Keratinocyte (primary cell): ENCODE results near the gene TMEM88. TPM values are rescaled to one million over a fixed set of nuclear protein-coding genes. Genes with fewer than 3 reads are reported as not detected.

ENCODE experiments used
- DNase-seq: peaks from one replicate; pipeline ENCODE4 v3.0.0-alpha.2; 2011; ENCODE audit warnings: low read depth, missing footprints, low spot score
- FAIRE-seq: peaks from 2 replicates; lab custom pipeline; 2011; peaks lifted over from hg19 to GRCh38; lab: Jason Lieb, UNC
- H2AFZ ChIP-seq: 2 replicates; pipeline ENCODE4 v1.6.0; 2012; ENCODE audit warnings: low read length, control low read depth, inconsistent platforms; ENCODE audit not compliant: control insufficient read depth
- H3K27ac ChIP-seq: 2 replicates; pipeline ENCODE4 v1.5.1; 2011; ENCODE audit warnings: low read length; ENCODE audit not compliant: control insufficient read depth, insufficient read depth
- H3K27me3 ChIP-seq: 3 replicates; pipeline ENCODE4 v1.6.0; 2011; ENCODE audit warnings: low read length; ENCODE audit not compliant: control insufficient read depth, insufficient read depth; ENCODE audit errors: extremely low read depth
- H3K36me3 ChIP-seq, 2 experiments: 2 replicates in 1 of 2; 3 replicates in 1 of 2; pipeline ENCODE4 v1.5.1; 2011; ENCODE audit warnings: low read length in 2 of 2, mild to moderate bottlenecking in 1 of 2; ENCODE audit not compliant: control insufficient read depth in 2 of 2, insufficient read depth in 2 of 2; ENCODE audit errors: extremely low read depth in 1 of 2
- H3K4me1 ChIP-seq: 3 replicates; pipeline ENCODE4 v1.5.1; 2011; ENCODE audit warnings: low read length; ENCODE audit not compliant: control insufficient read depth, insufficient read depth; ENCODE audit errors: extremely low read depth
- H3K4me2 ChIP-seq: 3 replicates; pipeline ENCODE4 v1.6.0; 2011; ENCODE audit warnings: low read depth, low read length; ENCODE audit not compliant: control insufficient read depth, insufficient read depth; ENCODE audit errors: extremely low read depth
- H3K4me3 ChIP-seq, 3 experiments: fragments of 200-600 bp in 1 of 3; sonication (generic) in 1 of 3; 2 replicates in 2 of 3; 3 replicates in 1 of 3; pipeline ENCODE4 v1.5.1; 2011 to 2016; ENCODE audit warnings: low read length in 3 of 3, mild to moderate bottlenecking in 3 of 3, control low read depth in 2 of 3, inconsistent platforms in 1 of 3, low read depth in 1 of 3, mixed read lengths in 1 of 3, mixed run types in 1 of 3, moderate library complexity in 1 of 3; ENCODE audit not compliant: control insufficient read depth in 2 of 3, insufficient read depth in 2 of 3; ENCODE audit errors: extremely low read depth in 1 of 3
- H3K79me2 ChIP-seq: 2 replicates; pipeline ENCODE4 v1.6.0; 2012; ENCODE audit warnings: low read length; ENCODE audit not compliant: control insufficient read depth, insufficient read depth
- H3K9ac ChIP-seq: 3 replicates; pipeline ENCODE4 v1.6.0; 2011; ENCODE audit warnings: low read length; ENCODE audit not compliant: control insufficient read depth, insufficient read depth; ENCODE audit errors: extremely low read depth
- H3K9me1 ChIP-seq: 3 replicates; pipeline ENCODE4 v1.6.0; 2011; ENCODE audit warnings: low read length; ENCODE audit not compliant: control insufficient read depth, insufficient read depth; ENCODE audit errors: extremely low read depth
- H3K9me3 ChIP-seq: 2 replicates; pipeline ENCODE4 v1.5.1; 2012; ENCODE audit warnings: low read depth, low read length; ENCODE audit not compliant: control insufficient read depth
- H4K20me1 ChIP-seq: 3 replicates; pipeline ENCODE4 v1.6.0; 2011; ENCODE audit warnings: low read length; ENCODE audit not compliant: control insufficient read depth, insufficient read depth; ENCODE audit errors: extremely low read depth
- CTCF ChIP-seq, 3 experiments: IDR thresholded peaks in 1 of 3; conservative IDR thresholded peaks in 1 of 3; optimal IDR thresholded peaks in 1 of 3; 2 replicates in 2 of 3; 3 replicates in 1 of 3; pipeline versions ENCODE3 to v1.5.1; 2011; ENCODE audit warnings: low read length in 3 of 3, mild to moderate bottlenecking in 3 of 3, moderate library complexity in 2 of 3, control low read depth in 1 of 3, inconsistent platforms in 1 of 3; ENCODE audit not compliant: insufficient read depth in 2 of 3; ENCODE audit errors: extremely low read depth in 1 of 3
- EZH2 ChIP-seq: IDR thresholded peaks from one replicate; pipeline ENCODE4 v1.6.1; 2012; ENCODE audit warnings: inconsistent platforms, mild to moderate bottlenecking, low read length, moderate library complexity
- dilution Hi-C: fragments of 300-500 bp; cut with MboI; formaldehyde crosslinking; loops from one replicate; pipeline ENCODE4 v1.7.0; 2020; ENCODE audit warnings: low sequenced_read_pairs; ENCODE audit not compliant: extremely low pct_ligation_motif_present
- polyA plus RNA-seq, 5 experiments: library from polyadenylated mRNA; depleted of rRNA in 3 of 5; stranded (reverse) in 3 of 5; stranded (forward) in 1 of 5; unstranded in 1 of 5; fragments of >200 nt; gene quantifications; 1 replicate in 1 of 5; 2 replicates in 3 of 5; 3 replicates in 1 of 5; pipeline versions ENCODE4 v1.2.1 to v1.2.3, GENCODE V29; 2011 to 2012; ENCODE audit warnings: missing spikeins in 2 of 5, low read depth in 1 of 5, low replicate concordance in 1 of 5

TMEM88 gene
- polyA plus RNA-seq, 1 donor (not counting 4 experiments of a cell fraction or from before 2014, with no cell fraction given), result 0.45 TPM

DNA sequence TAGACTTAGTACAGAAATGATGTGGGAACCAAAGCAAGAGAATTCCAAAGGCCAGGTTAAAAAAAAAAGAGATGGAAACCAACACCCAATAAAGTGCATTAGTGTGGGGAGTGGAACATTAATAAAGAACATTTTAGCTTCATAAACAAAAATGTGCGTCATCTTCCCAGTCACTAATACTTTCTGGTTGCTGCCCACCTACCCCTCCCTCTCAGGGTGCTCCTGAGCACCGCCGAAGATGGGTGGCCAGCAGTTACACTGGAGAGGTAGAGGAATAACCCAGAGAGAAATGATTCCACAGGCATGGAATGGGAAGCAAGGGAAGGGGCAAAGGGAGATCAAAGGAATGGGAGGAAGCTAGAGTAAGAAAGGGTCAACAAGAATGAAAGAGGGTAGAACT lies 27.8 kb downstream of the TMEM88 start:
- H3K4me1 ChIP-seq, result peaks cover 26% of the 10 kb centered on the region
- H3K9me1 ChIP-seq, result no peaks in the 10 kb centered on the region
- dilution Hi-C loops, result no loop called here
- H3K79me2 ChIP-seq, result peaks cover 9% of the 10 kb centered on the region
- H3K36me3 ChIP-seq, result peaks cover 6 to 12% of the 10 kb centered on the region in 2 experiments
- peak overlapping the region; percentile 17 for H3K4me2 ChIP-seq
- TF ChIP-seq EZH2 (no peak), CTCF (optimal IDR thresholded peaks at IDR 0.05 in 1 of 3, IDR thresholded peaks at IDR 0.05 in 1 of 3, conservative IDR thresholded peaks at IDR 0.05 in 1 of 3; ENCODE audit: extremely low read depth in 1 of 3, insufficient read depth in 2 of 3, low read length in 3 of 3) (no peak)
- FAIRE-seq, result no peak
- H3K4me3 ChIP-seq, result no peak overlapping the region
- no peak overlapping the region for H2AFZ ChIP-seq
- no peaks in the 10 kb centered on the region for H4K20me1 ChIP-seq
- DNase-seq, result no peak
- H3K9ac ChIP-seq, result no peak overlapping the region
- H3K27me3 ChIP-seq, result no peaks in the 10 kb centered on the region
- no peak overlapping the region for H3K27ac ChIP-seq
- no peaks in the 10 kb centered on the region for H3K9me3 ChIP-seq

GRCh38 chr17:7883781-7884386 lies 29.0 kb downstream of the TMEM88 start:
- peaks cover 39% of the 10 kb centered on the region for H3K4me1 ChIP-seq
- H3K36me3 ChIP-seq, result peaks cover 6 to 12% of the 10 kb centered on the region in 2 experiments
- peak overlapping the region; percentile 42 to 63 (median 58) for H3K4me3 ChIP-seq
- no peaks in the 10 kb centered on the region for H4K20me1 ChIP-seq
- H2AFZ ChIP-seq, result peak overlapping the region; percentile 72
- dilution Hi-C loops, result no loop called here
- FAIRE-seq, result no peak
- TF ChIP-seq CTCF (optimal IDR thresholded peaks at IDR 0.05 in 1 of 3, IDR thresholded peaks at IDR 0.05 in 1 of 3, conservative IDR thresholded peaks at IDR 0.05 in 1 of 3; ENCODE audit: extremely low read depth in 1 of 3, insufficient read depth in 2 of 3, low read length in 3 of 3) (no peak), EZH2 (no peak)
- H3K27ac ChIP-seq, result peak overlapping the region; percentile 8
- H3K9me3 ChIP-seq, result no peaks in the 10 kb centered on the region
- H3K79me2 ChIP-seq, result peaks cover 12% of the 10 kb centered on the region
- H3K9ac ChIP-seq, result peak overlapping the region; percentile 67
- H3K9me1 ChIP-seq, result no peaks in the 10 kb centered on the region
- no peaks in the 10 kb centered on the region for H3K27me3 ChIP-seq
- DNase-seq, result no peak
- H3K4me2 ChIP-seq, result peak overlapping the region; percentile 84
